Stimulated activated CD4-positive, alpha-beta T cell treated with anti-CD3 and anti-CD28 coated beads, Interleukin-1b, Interleukin-23, amount 100 ng/mL, for 48 hours (primary cell): ENCODE data around the gene QSOX1.

Experiments used
- DNase-seq: peaks from one replicate; pipeline ENCODE4 v3.0.0-alpha.2; 2020

The QSOX1 gene

GRCh38 chr1:180150982-180151381, 3.7 kb upstream of the QSOX1 start:
- DNase-seq = no peak

- DNase-seq = no peak
Observed at GRCh38 chr1:180151508-180151907, 3.2 kb upstream of the QSOX1 start.

GRCh38 chr1:180152588-180152987, 2.1 kb upstream of the QSOX1 start:
- DNase-seq = no peak

GRCh38 chr1:180153032-180153431, 1.6 kb upstream of the QSOX1 start:
- DNase-seq = no peak

DNA sequence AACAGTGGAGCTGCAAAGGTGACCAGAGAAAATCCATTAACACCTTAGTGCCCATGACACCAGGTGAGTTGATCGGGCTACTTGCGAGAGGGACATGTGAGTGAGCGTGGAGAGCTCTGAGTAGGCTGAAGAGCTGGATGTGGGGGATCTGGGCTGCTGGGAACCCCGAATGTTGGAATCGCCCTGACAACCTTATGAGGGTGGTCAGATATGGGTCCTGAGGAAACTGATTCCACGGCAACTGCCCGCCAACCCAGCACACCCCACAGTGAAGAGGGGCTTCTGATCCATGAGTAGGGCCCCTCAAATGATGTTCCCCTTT, 705 bp upstream of the QSOX1 start:
- DNase-seq = no peak

DNA sequence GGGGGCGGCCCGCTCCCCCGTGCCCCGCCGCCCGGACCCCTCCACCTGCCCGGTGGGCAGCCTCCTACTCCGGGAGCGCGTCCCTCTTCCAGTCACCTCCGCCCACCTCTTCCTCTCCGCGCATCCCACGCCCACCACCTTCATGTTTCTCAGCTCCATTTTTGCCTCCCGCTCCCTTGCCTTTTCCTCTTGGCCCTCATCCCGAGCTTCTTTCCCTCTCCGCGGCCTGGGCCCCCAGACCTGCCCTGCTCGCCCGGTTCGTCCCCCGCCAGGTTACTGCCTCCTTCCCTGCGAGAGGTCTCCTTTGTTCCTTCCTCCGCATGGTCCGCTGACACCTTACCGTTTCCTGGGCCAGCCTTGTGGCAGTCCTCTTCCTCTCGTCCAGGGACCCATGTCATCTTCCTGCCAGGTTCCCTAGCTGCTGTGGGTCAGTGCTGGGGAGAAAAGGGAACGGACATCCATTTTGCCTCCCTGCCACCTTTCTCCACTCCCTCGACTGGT, 563 bp downstream of the QSOX1 start:
- DNase-seq = no peak

DNA sequence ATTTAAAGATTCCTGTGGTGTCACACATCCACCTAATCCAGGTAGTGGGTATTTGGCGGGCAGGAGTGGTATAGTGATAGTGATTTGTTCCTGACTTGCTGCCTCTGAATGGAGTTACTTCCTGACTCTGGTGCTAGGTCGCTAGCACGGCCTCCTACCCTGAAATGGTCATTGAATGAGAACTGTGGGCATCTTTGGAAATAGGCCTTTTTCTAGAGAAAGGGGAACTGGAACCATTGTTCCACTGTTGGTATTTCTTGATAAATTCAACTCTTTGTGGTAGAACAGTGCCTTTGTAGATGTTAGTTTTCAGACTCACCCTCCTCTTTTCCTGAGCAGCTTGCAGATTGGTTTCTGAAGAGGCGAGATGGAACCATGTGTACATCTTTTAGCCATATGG, 1.5 kb downstream of the QSOX1 start:
- DNase-seq = no peak

DNA sequence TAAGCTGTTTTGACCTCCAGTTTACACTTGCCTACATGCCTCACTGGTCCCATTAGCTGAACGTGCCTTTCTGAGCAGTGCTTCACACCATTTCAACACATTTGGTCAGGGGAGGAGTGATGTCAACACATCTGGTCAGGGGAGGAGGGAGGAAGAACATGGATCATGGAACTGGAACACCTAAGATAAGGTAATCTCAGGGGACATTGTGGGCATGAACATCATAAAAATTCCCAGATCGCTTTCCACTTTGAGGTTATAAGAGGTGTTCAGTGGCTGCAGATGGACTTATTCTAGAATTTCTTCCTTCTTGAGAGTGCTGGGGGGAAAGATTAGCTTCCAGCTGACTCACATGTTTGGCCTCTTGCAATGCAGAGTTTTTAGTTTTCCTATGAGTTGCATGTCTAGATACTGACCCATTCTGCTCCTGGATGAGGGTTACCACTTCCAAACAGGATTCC, 2.0 kb downstream of the QSOX1 start:
- DNase-seq = no peak

- DNase-seq = no peak
Observed at GRCh38 chr1:180157108-180157507, 2.4 kb downstream of the QSOX1 start.

GRCh38 chr1:180157576-180158057, 2.9 kb downstream of the QSOX1 start:
- no peak for DNase-seq

DNA sequence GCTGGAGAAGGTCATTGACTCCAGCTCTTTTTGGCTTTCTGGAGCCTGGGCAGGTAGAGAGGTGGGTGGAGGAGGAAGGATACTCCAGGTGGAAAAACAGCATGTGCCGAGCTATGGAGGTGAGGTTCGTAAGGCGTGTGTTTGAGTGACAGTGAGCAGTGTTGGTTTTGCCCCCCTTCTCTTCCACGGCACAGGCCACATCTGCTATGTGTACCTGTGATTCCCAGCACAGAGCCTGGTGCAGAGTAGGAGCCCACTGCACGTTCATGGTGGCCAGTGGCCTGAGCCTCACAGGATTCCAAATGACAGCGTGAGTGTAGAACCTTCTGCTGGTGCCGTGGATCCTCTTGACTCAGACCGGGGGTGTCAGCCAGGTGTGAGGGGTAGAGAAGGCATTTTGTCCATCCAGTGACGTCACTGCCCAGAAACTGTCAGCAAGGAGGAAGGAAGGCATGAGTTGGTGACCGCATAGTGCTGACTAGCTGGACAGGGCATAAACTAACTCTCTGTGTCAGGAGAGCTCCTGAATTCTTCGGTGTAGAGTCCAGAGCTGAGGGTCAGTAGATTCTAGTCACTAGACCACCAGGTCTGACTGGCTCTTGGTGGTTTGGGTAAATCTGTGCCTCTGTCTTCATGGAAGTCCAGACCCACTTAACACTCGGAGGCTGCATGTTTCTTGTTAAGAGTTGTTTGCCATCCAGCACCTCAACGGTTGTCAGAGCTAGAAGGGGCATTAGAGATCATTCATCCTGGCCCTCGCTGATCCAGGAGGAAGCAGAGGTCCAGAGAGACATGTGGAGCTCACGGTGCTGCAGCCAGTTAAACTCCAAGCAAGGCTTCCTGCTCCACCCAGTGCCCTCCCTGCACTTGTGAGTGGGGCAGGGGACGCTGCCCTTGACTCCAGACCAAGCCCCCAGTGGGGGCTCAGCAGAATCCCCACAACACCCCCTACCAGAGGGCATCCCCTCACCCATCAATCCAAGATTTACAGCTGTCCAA, 3.8 kb downstream of the QSOX1 start:
- no peak for DNase-seq

DNA sequence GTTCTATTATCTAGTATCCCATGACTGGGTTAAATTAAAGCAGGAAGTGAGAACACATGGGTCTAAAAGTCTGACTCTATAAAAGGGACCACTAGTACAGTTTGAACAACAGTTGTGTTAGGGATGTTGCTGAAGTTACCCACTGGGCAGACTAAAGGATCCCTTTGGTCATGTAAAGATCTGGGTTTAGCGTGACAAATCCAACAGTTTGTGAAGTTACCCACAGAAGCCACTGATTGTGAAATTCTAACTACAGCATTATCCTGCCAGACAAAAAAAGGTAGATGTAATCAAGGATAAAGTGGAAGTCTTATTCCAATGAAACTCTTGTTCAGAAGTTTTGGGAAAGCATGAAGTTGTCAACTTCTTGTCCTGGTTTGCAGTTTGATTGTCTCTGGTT, 5.7 kb downstream of the QSOX1 start:
- DNase-seq = no peak

GRCh38 chr1:180163041-180163440, 8.4 kb downstream of the QSOX1 start:
- DNase-seq = no peak

DNA sequence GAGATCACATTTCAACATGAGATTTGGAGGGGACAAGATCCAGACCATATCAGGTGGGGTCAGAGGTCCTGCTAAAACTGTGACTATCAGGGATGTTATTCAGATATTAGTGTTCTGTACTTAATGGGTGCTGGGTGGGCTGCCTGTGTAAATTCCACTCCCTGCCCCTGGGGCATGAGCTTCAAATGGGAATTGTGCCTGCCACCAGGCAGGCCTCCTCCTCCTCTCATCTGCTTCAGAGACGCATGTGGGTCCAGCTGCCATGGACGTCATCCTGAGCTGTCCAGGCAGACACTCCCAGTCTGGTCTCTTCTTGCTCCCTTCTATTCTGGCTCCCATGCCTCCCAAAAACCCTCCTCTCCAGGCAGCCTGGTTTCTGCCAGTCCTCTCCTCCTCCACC, 10.4 kb downstream of the QSOX1 start:
- DNase-seq = no peak

GRCh38 chr1:180165509-180166435, 11.1 kb downstream of the QSOX1 start:
- DNase-seq = no peak

DNA sequence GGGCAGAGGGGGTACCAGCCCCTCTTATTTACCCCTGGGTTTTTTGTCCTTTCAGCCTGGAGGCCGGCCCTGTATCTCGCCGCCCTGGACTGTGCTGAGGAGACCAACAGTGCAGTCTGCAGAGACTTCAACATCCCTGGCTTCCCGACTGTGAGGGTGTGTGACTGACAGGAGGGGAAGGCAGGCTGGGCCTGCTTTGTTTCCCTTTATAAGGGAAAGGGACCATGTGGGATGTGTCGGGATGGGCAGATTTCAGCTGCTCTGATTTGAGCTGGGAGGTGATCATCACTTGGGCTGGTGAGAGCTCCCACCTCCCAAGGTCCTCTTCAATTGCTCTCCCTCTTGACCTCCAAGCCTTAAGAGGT, 11.7 kb downstream of the QSOX1 start:
- DNase-seq = no peak

DNA sequence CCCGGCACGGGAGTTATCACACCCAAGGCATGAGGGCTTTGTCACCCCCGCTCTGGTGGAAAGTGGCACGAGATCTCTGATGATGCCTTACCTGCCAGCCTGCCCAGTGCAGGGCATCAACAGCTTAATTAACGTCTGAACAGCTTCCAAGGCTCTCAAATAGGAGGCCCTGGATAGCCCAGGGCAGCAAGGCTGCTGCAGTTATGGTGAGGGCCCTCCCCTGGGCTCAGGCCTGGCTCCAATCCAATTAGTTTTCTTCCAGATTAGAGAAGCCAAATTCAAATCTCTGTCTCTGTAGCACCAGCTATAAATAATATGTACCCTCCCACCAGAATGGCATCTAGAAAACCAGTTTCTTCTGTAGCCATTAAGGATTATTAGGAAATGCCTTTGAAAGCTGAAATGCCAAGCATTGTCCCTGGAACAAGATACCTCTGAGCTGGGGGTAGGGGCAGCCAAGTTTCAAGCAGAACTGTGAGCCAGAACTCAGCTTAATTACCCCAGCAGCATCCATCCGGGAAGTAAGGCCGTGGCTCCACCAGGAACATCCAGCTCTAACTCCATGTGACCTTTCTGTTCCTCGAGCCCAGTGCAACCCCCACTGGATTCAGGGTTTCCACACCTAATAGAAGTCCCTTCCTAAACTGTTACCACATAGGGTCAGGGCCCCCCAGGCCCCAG, 12.5 kb downstream of the QSOX1 start:
- DNase-seq = no peak

- no peak for DNase-seq
Observed at GRCh38 chr1:180167721-180168467, 13.2 kb downstream of the QSOX1 start.

- peak; percentile 35 for DNase-seq
Observed at GRCh38 chr1:180168786-180169639, 14.3 kb downstream of the QSOX1 start.

DNA sequence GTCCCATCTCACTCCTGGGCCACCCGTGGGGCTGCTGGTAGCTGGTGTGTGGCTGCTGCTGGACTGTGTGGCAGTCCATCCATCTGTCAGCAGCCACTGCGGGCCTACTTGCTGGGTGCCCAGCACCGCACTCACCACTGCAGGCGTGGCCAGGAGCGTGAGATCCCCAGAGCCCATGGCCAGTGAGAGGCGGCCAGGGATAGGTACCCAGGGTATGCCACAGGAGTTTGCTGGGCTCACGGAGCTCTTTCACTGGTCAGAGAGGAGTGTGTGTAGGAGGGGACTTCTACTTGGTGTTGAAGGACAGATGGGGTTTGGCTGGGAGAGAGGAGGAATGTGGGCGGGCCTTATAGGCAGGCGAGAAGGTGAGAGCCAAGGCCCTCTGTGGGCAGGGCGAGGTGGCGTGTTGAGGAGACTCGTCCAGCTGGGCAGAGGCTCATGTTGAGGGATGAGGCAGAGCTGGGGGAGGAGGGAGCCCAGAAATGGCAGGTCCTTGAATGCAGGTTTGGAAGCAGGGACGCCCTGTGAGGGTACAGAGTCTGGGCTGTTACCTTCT, 15.0 kb downstream of the QSOX1 start:
- no peak for DNase-seq
